ENCODE measurements around the gene COLEC11. TPM values are rescaled to one million over a fixed set of nuclear protein-coding genes. Genes with fewer than 3 reads are reported as not detected.
"Not testable (repeated sequence)": the region's sequence is repeated elsewhere in the genome, so short reads cannot be mapped to it uniquely, and the experiment has no call there.

Gene COLEC11
- total RNA-seq, 3 donors from 2014 or later = 0.28 to 0.43 TPM; not detected in 1

GRCh38 chr2:3618367-3618766 lies 23.5 kb downstream of the COLEC11 start:
- no peak for ATAC-seq
- no peaks in the 10 kb centered on the region for H3K27me3 Mint-ChIP-seq (ENCODE audit: low read depth)
- H3K9me3 Mint-ChIP-seq = peaks cover 8% of the 10 kb centered on the region
- no peak overlapping the region for H3K4me3 Mint-ChIP-seq
- H3K36me3 Mint-ChIP-seq (ENCODE audit: insufficient read depth) = peaks cover 7% of the 10 kb centered on the region
- no peaks in the 10 kb centered on the region for H3K4me1 Mint-ChIP-seq (ENCODE audit: low read depth)
- DNase-seq = no peak

- no peaks in the 10 kb centered on the region for H3K4me1 Mint-ChIP-seq (ENCODE audit: low read depth)
- H3K9me3 Mint-ChIP-seq = peaks cover 8% of the 10 kb centered on the region
- H3K27me3 Mint-ChIP-seq (ENCODE audit: low read depth) = no peaks in the 10 kb centered on the region
- ATAC-seq (no peak), DNase-seq (no peak)
- H3K36me3 Mint-ChIP-seq (ENCODE audit: insufficient read depth) = peaks cover 6% of the 10 kb centered on the region
- H3K4me3 Mint-ChIP-seq = no peak overlapping the region
Observed at GRCh38 chr2:3619033-3619432, 24.1 kb downstream of the COLEC11 start.

GRCh38 chr2:3619661-3620060 lies 24.7 kb downstream of the COLEC11 start:
- H3K4me1 Mint-ChIP-seq (ENCODE audit: low read depth); DNase-seq; H3K36me3 Mint-ChIP-seq (ENCODE audit: insufficient read depth); H3K4me3 Mint-ChIP-seq; ATAC-seq; H3K9me3 Mint-ChIP-seq; H3K27me3 Mint-ChIP-seq (ENCODE audit: low read depth): not testable (repeated sequence)

GRCh38 chr2:3620834-3621233 lies 25.9 kb downstream of the COLEC11 start:
- H3K9me3 Mint-ChIP-seq = peaks cover 4% of the 10 kb centered on the region
- DNase-seq = no peak
- no peaks in the 10 kb centered on the region for H3K4me1 Mint-ChIP-seq (ENCODE audit: low read depth)
- H3K27me3 Mint-ChIP-seq (ENCODE audit: low read depth) = no peaks in the 10 kb centered on the region
- peaks cover 6% of the 10 kb centered on the region for H3K36me3 Mint-ChIP-seq (ENCODE audit: insufficient read depth)
- no peak for ATAC-seq
- no peak overlapping the region for H3K4me3 Mint-ChIP-seq

GRCh38 chr2:3622967-3623366 lies 28.1 kb downstream of the COLEC11 start:
- ATAC-seq = no peak
- no peaks in the 10 kb centered on the region for H3K9me3 Mint-ChIP-seq

GRCh38 chr2:3624059-3624794 lies 29.3 kb downstream of the COLEC11 start:
- no peak for DNase-seq
- Mint-ChIP-seq H3K9me3 (no peaks in the 10 kb centered on the region), H3K36me3 (ENCODE audit: insufficient read depth) (peaks cover 4% of the 10 kb centered on the region), H3K27me3 (ENCODE audit: low read depth) (no peaks in the 10 kb centered on the region), H3K4me3 (no peak overlapping the region), H3K4me1 (ENCODE audit: low read depth) (no peaks in the 10 kb centered on the region)
- no peak for ATAC-seq

More at GRCh38 chr2:3622967-3623366, 28.1 kb downstream of the COLEC11 start:
- DNase-seq = no peak
- no peaks in the 10 kb centered on the region for H3K27me3 Mint-ChIP-seq (ENCODE audit: low read depth)
- no peaks in the 10 kb centered on the region for H3K4me1 Mint-ChIP-seq (ENCODE audit: low read depth)
- no peak overlapping the region for H3K4me3 Mint-ChIP-seq
- H3K36me3 Mint-ChIP-seq (ENCODE audit: insufficient read depth) = peaks cover 4% of the 10 kb centered on the region

GRCh38 chr2:3625186-3625585 lies 30.3 kb downstream of the COLEC11 start:
- ATAC-seq (no peak), DNase-seq (no peak)
- H3K4me1 Mint-ChIP-seq (ENCODE audit: low read depth) = no peaks in the 10 kb centered on the region
- no peak overlapping the region for H3K4me3 Mint-ChIP-seq
- no peaks in the 10 kb centered on the region for H3K9me3 Mint-ChIP-seq
- H3K36me3 Mint-ChIP-seq (ENCODE audit: insufficient read depth) = peaks cover 4% of the 10 kb centered on the region
- no peaks in the 10 kb centered on the region for H3K27me3 Mint-ChIP-seq (ENCODE audit: low read depth)

- ATAC-seq = no peak
Observed at GRCh38 chr2:3626118-3626811, 31.4 kb downstream of the COLEC11 start.

GRCh38 chr2:3626812-3627499 lies 32.0 kb downstream of the COLEC11 start:
- no peaks in the 10 kb centered on the region for H3K27me3 Mint-ChIP-seq (ENCODE audit: low read depth)
- H3K9me3 Mint-ChIP-seq = no peaks in the 10 kb centered on the region
- no peak overlapping the region for H3K4me3 Mint-ChIP-seq
- peaks cover 4% of the 10 kb centered on the region for H3K36me3 Mint-ChIP-seq (ENCODE audit: insufficient read depth)
- no peak for DNase-seq
- ATAC-seq = no peak
- H3K4me1 Mint-ChIP-seq (ENCODE audit: low read depth) = no peaks in the 10 kb centered on the region

More at GRCh38 chr2:3626118-3626811, 31.4 kb downstream of the COLEC11 start:
- no peak for DNase-seq
- H3K4me3 Mint-ChIP-seq = no peak overlapping the region
- no peaks in the 10 kb centered on the region for H3K9me3 Mint-ChIP-seq
- H3K36me3 Mint-ChIP-seq (ENCODE audit: insufficient read depth) = peaks cover 4% of the 10 kb centered on the region
- no peaks in the 10 kb centered on the region for H3K27me3 Mint-ChIP-seq (ENCODE audit: low read depth)
- H3K4me1 Mint-ChIP-seq (ENCODE audit: low read depth) = no peaks in the 10 kb centered on the region

GRCh38 chr2:3627500-3628100 lies 32.7 kb downstream of the COLEC11 start:
- no peak overlapping the region for H3K4me3 Mint-ChIP-seq
- peaks cover 4% of the 10 kb centered on the region for H3K36me3 Mint-ChIP-seq (ENCODE audit: insufficient read depth)
- no peaks in the 10 kb centered on the region for H3K4me1 Mint-ChIP-seq (ENCODE audit: low read depth)
- H3K27me3 Mint-ChIP-seq (ENCODE audit: low read depth) = no peaks in the 10 kb centered on the region
- no peaks in the 10 kb centered on the region for H3K9me3 Mint-ChIP-seq
- DNase-seq (no peak), ATAC-seq (no peak)

GRCh38 chr2:3628241-3628679 lies 33.3 kb downstream of the COLEC11 start:
- no peak for DNase-seq
- no peak for ATAC-seq
- no peak overlapping the region for H3K4me3 Mint-ChIP-seq
- no peaks in the 10 kb centered on the region for H3K4me1 Mint-ChIP-seq (ENCODE audit: low read depth)
- H3K36me3 Mint-ChIP-seq (ENCODE audit: insufficient read depth) = peaks cover 4% of the 10 kb centered on the region
- H3K9me3 Mint-ChIP-seq = no peaks in the 10 kb centered on the region
- no peaks in the 10 kb centered on the region for H3K27me3 Mint-ChIP-seq (ENCODE audit: low read depth)

GRCh38 chr2:3628800-3629199 lies 33.9 kb downstream of the COLEC11 start:
- Mint-ChIP-seq H3K27me3 (ENCODE audit: low read depth) (no peaks in the 10 kb centered on the region), H3K36me3 (ENCODE audit: insufficient read depth) (peaks cover 6% of the 10 kb centered on the region), H3K4me1 (ENCODE audit: low read depth) (no peaks in the 10 kb centered on the region), H3K4me3 (no peak overlapping the region), H3K9me3 (no peaks in the 10 kb centered on the region)
- no peak for DNase-seq
- no peak for ATAC-seq

- Mint-ChIP-seq H3K27me3 (ENCODE audit: low read depth) (no peaks in the 10 kb centered on the region), H3K36me3 (ENCODE audit: insufficient read depth) (peaks cover 6% of the 10 kb centered on the region), H3K9me3 (no peaks in the 10 kb centered on the region), H3K4me3 (no peak overlapping the region), H3K4me1 (ENCODE audit: low read depth) (no peaks in the 10 kb centered on the region)
- no peak for DNase-seq
- ATAC-seq = no peak
Observed at GRCh38 chr2:3630631-3631030, 35.7 kb downstream of the COLEC11 start.

- Mint-ChIP-seq H3K4me3 (no peak overlapping the region), H3K36me3 (ENCODE audit: insufficient read depth) (peaks cover 6% of the 10 kb centered on the region), H3K9me3 (no peaks in the 10 kb centered on the region), H3K4me1 (ENCODE audit: low read depth) (no peaks in the 10 kb centered on the region), H3K27me3 (ENCODE audit: low read depth) (no peaks in the 10 kb centered on the region)
- ATAC-seq (no peak), DNase-seq (no peak)
Observed at GRCh38 chr2:3631161-3631850, 36.4 kb downstream of the COLEC11 start.

All from activated T-cell treated with anti-CD3 and anti-CD28 coated beads, Interleukin-2, amount 50 U/mL, for 4 hours (primary cell).